COR-L47 (cell line): ENCODE measurements around the gene KLHL30.

Source experiments
- DNase-seq: peaks from one replicate; lab custom pipeline; 2025; lab: John Stamatoyannopoulos, UW

KLHL30 gene

DNA sequence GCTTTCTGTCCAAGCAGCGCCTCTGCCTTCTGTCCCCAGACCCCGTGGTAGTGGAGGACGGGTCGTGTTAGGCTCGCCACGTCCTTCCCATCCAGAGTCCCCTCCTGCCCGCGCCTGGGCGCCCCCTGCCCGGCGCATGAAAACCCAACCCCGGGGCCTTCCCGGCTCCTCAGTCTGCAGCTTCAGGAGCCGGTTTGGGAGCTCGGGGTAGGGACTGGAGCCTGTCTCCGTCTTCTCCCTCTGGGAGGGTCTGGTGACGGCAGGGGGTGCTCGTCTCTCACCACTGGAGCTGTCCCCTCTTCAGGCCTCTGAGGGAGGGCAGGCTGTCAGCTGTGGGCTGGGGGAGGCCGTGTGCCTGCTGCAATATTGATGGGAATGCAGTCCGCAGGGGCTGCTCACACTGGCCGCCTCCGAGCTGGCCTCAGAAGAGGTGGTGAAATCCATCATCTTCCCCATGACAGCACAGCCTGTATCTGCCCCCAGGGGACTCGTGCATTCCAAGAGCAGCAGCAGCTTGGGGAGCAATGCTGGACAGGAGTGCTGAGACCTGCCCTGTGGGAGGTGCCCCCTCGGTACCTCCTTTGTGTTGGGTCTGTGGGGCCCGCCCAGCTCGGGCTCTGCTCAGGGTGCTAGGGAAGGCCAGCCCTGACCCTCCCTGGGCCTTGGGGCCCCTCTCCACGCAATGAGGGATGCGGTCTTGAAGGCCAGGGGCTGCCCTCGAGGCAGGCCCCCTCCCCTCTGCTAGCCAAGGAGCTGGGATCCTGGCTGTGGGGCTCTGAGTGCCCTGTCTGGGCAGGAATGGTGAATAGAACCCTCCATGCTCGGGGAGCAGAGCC is 17.8 kb upstream of the KLHL30 start:
- no peak for DNase-seq

DNA sequence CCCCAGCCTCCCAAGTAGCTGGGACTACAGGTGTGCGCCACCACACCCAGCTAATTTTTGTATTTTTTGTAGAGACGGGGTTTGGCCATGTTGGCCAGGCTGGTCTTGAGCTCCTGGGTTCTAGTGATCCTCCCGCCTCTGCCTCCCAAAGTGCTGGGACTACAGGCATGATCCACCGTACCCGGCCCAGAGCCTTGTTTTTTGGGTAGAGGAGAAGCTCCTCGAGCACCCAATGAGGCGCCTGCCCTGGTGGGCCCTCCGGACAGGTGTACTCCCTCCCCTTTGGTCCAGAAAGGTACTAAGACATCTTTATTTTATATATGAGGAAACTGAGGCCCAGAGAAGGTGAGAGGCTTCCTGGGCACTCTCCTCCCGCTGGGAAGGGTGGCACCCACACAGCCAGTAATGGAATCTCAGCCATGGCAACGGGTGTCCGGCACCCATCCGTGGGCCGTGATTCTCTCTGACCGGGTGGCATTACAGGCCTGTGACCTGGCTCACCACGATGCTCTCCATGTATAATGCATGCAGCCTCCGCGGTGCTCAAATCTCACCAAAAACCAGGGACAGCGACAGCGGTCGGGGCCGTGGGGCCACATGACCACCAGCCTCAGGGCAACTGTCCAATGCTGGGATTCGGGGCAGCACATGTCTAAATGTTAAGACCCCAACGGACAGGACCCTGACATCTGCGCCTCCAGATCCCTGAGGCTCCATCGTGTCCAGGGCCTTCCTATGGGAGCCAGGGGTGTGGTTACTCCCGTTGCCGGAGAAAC is 16.8 kb upstream of the KLHL30 start:
- DNase-seq: no peak

DNA sequence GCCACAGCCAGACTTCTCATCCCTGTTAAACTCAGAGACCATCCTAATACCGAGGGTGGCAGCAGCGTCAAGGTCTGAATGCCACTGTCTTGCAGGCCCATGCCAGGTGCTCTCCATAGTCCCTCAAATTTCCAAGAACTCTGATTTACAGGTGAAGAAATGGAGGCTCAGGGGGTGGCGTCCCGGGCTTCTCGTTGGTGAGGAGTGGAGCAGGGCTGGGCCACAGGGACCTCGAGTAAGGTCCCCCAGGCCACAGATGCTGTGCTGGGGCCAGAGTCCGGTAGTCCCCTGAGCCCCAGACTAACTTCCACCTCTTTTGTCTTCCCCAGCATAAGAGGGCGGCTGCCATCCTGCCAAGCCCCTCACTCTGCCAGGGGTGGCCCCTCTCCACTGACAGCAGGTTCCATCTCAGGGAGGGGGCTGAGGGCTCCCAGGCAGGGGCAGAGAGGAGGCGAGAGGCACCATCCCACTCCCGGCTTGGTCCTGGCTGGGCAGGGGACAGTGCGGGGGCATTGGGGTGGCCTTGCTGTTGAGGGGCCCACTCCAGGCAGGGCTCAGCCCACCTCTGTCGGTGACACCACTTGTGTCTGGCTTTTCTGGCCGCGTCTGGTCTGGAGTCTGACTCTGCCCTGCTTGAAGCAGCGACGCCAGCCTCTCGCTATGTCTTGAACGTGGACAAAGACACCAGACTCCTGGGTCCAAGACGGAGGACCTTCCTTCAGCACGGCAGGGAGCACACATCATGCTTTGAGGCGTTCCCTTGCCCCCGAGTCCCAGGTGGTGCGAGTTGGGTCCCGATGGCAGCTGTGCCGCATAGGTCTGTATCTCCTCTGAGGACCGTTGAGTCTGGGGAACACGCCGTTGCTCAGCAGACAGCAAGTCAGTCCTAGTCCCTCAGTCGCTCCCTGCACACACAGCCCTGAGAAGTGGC is 15.9 kb upstream of the KLHL30 start:
- DNase-seq: no peak

DNA sequence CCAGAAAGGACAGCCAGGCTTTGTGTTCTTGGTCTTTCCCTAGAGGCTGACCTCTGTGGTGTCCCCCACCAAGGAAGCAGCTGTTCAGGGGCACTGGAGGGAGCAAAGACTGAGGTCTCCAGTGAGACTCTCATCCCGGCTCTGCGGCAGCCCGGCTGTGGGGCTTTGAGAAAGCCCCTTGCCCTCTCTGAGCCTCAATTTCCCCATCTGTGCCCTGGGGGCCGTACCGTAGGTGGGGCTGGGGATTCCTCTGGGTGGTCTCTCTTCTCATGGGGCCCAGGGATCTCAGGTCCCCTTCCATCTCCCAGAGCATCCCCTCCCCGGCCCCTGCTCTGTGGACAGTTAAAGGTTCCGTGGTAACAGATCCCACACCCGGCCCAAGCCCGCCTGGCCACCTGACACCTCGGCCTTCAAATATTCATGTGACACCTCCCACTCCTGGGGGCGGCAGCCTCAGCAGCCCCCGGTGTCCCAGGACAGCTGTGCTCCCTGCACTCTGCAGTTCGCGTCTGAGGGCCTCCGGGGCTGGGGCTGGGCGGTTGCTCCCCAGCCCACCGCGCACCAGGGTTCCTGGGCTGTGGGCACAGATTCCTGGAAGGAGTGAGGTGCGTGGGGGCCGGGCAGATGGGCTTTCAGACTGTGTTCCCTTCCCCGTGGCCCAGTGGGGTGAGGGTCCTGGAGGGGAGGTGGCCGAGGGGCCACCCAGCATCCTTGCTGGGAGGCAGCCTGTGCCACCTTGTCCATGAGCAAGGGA is 15.1 kb upstream of the KLHL30 start:
- DNase-seq: no peak

DNA sequence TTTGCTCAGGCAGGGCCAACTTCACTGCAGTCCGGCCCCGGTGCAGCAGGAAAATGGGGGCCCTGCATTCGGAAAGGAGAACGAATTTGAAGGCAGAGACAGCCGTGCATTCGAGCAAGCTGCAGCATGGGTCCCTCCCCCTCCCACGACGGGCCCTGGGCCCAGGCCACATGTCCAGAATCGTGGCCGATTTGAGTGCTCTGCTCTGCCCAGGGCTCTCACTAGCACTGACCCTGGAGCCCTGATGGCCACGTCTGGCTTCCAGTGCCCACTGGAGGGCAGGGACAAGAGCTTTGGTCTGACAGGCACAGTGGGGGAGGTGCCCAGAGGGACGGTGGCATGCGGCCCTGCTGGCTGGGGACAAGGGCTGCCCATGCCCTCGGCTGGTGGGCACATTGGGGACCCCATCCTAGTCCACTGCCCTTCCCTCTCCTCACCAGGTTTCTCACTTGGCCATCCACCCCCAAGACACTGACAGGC is 14.4 kb upstream of the KLHL30 start:
- no peak for DNase-seq

DNA sequence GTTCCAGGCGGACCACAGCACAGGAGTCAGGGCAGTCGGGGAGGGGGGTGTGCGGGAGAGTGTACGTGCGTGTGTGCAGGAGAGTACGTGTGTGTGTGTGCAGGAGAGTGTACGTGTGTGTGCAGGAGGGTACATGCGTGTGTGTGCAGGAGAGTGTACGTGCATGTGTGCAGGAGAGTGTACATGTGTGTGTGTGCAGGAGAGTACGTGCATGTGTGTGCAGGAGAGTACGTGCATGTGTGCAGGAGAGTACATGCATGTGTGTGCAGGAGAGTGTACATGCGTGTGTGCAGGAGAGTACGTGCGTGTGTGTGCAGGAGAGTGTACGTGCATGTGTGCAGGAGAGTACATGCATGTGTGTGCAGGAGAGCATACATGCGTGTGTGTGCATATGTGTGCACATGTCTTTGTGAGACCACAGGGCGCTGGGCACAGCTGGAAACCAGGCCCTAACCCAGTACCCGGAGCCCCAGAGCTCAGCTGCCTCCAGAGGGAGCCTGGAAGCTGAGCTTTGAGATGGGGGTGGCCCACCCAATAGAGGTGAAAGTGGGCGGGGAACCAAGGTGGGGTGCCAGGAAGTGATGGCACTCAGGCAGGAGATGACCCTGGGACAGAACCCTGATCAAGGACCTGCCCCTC is 13.9 kb upstream of the KLHL30 start:
- DNase-seq: no peak

DNA sequence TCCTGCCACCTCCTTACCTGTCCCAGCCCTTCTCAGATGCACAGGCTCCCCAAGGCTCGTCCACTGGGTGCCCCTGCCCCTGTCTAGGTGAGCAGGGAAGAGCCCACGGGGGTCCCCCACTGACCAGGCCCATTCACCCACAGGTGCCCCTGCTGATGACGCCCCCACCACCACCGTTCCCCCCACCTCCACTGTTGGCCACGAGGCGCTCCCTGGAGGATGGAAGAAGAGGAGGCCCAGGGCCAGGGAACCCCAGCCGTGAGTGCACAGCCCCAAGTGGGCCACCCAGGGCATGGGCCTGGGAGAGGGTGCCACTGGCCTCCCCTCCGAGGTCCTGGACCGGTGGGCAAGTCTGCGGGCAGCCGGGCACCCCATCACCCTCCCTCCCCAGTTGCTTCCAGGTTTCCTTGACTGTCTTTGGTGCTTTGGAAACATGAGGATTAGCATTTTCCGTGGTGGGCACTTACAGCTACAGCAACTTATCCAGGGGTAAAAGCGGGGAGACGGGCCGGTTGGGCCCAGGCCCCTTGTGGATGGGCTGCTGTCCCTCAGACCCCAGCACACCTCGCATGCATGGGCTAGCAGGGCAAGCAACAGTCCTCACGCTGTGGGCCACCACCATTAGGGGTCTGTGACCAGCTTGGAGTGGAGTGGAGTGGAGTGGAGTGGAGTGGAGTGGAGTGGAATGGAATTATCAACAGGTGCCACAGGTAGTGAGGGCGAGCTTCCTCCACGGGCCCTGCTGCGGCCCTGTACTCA is 13.2 kb upstream of the KLHL30 start:
- no peak for DNase-seq

DNA sequence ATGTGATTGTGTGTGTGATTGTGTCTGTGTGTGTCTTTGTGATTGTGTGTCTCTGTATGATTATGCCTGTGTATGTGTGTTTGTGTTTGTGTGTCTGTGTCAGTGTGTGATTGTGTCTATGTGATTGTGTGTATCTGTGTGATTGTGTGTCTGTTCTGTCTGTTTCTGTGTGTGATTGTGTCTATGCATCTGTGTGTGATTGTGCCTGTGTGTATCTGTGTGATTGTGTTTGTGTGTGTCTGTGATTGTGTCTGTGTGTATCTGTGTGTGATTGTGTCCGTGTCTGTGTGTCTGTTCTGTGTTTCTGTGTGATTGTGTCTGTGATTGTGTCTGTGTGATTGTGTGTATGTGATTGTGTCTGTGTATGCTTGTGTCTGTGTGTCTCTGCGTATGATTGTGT is 12.1 kb upstream of the KLHL30 start:
- DNase-seq: no peak

DNA sequence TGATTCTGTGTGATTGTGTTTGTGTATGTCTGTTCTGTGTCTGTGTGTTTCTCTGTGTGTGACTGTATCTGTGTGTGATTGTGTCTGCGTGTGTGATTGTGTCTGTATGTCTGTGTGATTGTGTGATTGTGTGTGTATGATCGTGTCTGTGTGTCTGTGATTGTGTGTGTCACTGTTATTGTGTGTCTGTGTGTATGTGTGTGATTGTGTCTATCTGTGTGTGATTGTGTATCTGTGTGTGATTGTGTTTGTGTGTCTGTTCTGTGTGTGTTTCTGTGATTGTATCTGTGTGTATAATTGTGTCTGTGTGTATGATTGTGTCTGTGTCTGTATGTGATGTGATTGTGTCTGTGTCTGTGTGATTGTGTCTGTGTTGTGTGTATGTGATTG is 11.7 kb upstream of the KLHL30 start:
- DNase-seq: no peak

DNA sequence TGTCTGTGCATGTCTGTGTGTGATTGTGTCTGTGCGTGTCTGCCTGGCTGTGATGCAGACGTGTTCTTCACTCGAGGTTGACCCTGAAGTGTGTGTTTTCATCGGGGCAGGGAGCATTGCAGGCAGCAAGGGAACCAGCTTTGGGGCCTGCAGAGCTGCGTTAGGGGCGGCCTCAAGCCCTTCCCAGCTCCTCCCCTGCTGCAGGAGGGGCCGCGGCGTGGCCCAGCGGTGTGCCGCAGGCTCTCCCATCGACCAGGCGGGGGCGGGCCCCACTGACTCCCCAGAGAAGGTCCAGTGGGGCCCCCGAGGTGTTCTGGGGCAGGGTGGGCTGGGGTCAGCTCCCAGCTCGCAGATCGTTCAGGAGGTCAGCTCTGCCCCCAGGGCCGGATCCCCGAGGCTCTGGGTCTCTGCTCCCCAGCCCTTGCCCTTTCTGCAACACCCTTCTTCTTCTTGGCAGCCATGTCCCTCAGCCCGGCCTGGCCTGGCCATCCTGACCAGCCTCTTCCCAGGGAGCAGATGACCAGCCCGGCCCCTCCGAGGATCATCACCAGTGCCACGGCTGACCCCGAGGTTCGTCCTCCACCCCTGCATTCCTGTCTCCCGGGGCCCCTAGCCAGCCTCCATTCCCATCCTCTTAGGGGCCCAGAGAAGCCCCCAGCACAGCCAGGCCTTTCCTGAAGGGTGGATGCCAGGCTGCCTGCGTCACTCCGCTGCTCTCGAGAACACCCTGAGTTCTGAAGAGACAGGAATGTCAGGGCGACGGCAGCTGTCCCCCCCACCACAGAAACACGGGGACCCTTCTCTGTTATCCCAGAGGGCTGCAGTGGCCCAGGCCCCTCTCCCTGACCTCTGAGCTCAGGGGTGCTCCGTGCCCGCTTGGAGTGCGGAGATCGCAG is 11.1 kb upstream of the KLHL30 start:
- DNase-seq: no peak

DNA sequence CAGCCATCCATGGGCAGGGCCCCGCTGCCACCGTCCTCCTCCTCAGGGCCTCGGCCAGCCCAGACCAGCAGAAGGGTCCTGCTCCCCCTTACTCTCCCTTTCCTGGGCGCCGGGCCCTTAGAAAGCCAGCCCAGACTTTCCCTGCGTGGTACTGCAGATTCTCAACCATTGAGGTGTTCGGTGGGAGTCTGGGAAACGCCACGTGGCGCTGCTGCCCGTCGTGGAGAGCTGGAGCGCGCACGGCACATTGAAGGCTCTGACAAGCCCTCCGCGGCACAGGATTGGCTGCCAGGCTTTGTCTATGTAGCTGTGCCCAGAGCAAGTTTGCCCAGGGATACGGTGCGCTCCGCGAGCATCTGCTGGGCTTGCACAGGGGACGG is 10.4 kb upstream of the KLHL30 start:
- DNase-seq: no peak

DNA sequence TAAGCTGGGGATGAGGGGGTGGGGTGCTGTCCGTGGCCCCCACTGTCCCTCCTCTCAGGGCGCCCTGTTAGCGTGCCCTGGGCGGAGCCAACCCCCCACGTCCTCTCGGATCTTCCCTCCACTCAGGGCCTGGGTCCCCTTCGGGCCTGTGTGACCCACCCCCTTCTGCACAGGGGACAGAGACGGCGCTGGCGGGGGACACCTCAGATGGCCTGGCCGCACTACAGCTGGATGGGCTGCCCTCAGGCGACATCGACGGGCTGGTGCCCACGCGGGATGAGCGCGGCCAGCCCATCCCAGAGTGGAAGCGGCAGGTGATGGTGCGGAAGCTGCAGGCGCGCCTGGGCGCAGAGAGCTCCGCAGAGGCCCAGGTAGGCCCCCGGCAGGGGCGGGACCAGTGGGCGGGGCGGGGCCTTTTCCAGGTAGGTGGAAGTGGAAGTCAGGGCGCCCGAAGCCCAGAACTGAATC is 9.9 kb upstream of the KLHL30 start:
- no peak for DNase-seq

DNA sequence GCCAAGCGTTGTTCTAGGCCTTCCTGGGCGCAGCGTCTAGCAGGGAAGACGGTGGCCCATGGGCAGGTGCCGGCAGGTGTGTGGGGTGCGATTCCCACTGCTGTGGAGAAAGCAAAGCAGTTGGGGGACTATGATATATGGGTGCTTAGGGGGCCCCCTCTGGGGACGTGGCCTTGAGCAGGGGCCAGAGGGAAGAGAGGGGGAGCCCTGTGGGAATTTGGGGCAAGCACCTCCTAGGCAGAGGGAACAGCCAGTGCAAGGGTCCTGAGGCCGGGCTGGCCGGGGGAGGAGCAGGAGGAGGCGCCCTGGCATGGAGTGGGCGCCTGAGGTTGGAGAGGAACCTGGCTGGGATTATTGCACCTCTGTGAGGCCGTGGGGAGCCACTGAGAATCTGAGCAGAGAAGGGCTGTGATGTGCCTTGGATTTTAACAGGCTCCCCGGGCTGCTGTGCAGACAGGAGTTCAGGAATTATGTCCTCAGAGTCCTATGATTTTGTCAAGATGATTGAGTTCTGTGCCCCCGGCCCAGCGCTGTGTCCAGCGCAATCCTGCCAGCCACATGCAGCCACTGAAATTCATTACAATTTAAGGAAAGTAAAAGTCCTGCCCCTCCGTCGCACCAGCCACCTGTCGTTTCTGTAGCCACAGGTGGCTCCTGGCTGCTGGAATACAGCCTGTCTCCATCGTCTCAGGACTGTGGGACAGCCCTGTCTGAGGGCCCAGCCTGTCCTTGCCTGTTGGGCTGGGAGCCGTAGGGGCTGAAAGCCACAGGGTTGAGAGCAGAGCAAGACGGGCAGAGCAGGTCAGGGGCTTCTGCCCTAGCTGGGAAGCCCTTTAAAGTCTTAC is 9.1 kb upstream of the KLHL30 start:
- no peak for DNase-seq

DNA sequence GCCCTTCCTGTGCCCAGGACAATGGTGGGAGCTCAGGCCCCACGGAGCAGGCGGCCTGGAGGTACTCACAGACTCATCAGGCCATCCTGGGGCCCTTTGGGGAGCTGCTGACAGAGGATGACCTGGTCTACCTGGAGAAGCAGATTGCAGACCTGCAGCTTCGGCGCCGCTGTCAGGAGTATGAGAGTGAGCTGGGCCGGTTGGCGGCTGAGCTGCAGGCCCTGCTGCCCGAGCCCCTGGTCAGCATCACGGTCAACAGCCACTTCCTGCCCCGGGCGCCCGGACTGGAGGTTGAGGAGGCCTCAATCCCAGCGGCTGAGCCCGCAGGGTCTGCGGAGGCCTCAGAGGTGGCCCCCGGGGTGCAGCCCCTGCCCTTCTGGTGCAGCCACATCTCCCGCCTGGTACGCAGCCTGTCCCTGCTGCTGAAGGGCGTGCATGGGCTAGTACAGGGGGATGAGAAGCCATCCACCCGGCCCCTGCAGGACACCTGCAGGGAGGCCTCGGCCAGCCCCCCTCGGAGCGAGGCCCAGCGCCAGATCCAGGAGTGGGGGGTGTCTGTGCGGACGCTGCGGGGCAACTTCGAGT is 8.3 kb upstream of the KLHL30 start:
- no peak for DNase-seq

DNA sequence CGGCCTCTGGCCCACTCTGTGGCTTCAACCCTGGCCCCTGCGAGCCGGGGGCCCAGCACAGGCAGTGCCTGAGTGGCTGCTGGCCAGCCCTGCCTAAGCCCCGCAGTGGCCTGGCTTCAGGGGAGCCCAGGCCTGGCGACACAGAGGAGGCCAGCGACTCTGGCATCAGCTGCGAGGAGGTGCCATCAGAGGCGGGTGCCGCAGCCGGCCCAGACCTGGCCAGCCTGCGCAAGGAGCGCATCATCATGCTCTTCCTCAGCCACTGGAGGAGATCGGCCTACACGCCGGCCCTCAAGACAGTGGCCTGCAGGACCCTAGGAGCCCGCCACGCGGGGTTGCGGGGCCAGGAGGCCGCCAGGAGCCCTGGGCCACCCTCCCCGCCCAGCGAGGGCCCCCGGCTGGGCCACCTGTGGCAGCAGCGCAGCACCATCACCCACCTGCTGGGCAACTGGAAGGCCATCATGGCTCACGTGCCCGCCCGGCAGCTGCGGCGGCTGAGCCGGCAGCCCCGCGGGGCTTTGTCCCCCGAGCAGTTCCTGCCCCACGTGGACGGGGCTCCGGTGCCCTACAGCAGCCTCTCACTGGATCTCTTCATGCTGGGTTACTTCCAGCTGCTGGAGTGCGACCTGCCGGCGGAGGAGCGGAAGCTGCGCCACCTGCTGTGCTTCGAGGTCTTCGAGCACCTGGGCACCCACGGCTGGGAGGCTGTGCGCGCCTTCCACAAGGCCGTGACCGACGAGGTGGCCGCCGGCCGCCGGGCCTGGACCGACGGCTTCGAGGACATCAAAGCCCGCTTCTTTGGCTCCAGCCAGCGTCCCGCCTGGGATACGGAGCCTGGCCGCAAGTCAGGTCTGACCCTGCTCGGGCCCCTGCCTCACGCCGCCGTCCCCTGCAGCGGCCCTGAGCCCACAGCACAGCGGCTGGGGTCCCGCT is 7.5 kb upstream of the KLHL30 start:
- DNase-seq: no peak

DNA sequence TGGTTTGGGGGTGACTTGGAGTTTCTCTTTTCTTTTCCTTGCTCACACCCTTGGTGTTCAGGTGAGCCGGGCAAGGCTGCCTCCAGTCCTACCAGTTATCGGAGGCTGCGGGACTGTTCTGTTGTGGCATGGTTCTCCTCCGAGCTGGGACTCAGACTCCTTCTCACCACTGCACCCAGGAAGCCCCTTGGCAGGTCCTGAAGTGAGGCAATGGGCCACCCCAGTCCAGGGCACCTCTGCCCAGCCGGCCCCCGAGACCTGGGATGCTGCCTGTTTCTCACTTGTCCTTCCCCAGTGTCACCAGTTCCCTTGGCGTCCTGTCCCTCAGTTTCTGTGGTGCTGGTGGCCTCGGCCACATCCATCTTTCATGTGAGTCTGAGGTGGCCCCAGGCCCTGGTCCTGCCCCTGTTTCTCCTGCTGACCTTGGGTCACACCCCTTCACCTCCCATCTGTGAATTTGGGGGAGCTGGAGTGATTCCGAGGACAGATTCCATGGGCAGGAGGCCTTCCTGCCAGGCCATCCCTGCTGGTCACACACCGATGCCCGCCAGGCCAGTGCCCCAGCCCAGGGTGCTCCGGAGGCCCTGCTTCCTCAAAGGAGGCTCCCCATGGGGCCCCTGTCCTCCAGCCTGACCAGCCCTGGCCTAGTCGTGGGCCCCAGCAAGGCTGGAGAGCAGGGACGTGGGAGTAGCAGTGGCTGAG is 6.6 kb upstream of the KLHL30 start:
- DNase-seq: no peak
